HG03097 (cell line): ENCODE results near the gene DIPK1A.

Source experiments
- ATAC-seq: cut with Tn5 transposase; IDR thresholded peaks from one replicate; pipeline ENCODE4 v1.9.1; 2021; ENCODE audit not compliant: unreplicated experiment, low FRiP score

Gene DIPK1A

GRCh38 chr1:92961131-92961895 is at the start of gene DIPK1A:
Gene DIPK1A (minus strand): TSS chr1:92961462. CDS start chr1:92961429, 33 bp downstream.
- peak; percentile 47 for ATAC-seq

DNA sequence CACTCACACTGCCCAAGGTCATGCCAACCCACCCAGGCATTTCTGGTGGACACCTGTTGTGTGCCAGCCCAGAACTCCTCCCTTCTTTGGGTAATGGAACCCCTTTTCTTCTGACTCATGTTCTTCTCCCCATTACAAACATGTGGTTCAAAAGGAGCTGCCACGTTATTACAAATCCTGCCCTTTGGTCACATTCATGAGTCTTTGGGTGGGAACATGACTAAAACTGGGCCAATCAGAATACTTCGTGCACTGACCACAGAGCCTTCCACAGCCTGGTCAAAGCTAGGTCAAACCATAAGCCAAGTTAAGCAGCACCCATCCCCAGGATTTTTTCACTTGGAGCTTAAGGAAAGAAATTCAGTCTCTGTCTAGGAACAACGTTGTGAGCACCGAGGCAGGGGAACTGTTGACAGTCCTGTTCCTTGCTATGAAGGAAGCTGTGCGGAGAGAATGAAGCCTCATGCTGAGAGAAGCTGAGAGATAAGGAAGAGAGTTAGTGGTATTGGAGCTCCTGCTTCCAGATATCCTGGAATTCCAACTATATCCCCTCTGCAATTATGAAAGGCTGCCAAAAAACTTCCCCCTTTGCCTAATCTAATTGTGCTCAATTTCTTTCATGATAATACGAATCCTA is 46.8 kb upstream of the DIPK1A start:
- ATAC-seq, result no peak

DNA sequence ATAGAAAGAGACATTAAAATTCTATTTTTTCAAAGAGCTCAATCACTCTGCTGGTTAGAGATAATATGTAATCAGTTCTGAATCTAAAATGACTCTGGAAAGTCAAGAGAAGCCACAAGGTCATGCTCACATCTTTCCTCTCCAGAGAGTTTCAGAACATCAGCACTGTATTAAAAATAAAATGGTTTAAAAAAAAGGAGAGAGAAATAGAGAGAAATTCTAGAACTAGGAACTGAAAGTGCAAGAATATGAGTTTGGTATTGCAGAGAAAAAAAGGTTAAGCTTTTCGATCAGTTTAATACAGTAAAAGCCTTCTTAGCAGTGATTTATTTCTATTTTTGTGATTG is 44.0 kb upstream of the DIPK1A start:
- ATAC-seq, result no peak

GRCh38 chr1:93004566-93005251 is 43.4 kb upstream of the DIPK1A start:
- no peak for ATAC-seq

DNA sequence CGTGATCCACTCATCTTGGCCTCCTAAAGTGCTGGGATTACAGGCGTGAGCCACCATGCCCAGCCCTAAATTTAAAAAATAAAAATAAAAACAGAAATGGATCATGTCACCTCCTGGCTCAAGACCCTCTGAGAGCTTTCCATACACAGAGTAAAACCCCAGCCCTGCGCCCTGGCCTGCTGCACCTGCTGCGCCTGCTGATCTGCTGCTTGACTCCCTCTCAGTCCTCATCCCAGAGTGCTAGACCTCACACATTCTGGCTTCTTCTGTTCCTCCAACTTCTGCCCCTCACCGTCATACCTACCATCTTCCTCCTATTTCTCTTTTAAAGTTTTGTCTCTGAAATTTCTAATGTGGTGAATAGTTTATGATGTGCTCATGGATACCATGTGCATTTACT is 42.7 kb upstream of the DIPK1A start:
- no peak for ATAC-seq

- ATAC-seq, result no peak
Observed at GRCh38 chr1:93002781-93003180, 41.5 kb upstream of the DIPK1A start.

- no peak for ATAC-seq
Observed at GRCh38 chr1:93001893-93002292, 40.6 kb upstream of the DIPK1A start.

- ATAC-seq, result no peak
Observed at GRCh38 chr1:93000751-93001175, 39.5 kb upstream of the DIPK1A start.

- ATAC-seq, result no peak
Observed at GRCh38 chr1:93000291-93000690, 39.0 kb upstream of the DIPK1A start.

GRCh38 chr1:92998821-92999220 is 37.6 kb upstream of the DIPK1A start:
- ATAC-seq, result no peak

GRCh38 chr1:92995441-92996430 is 34.5 kb upstream of the DIPK1A start:
- ATAC-seq, result no peak

DNA sequence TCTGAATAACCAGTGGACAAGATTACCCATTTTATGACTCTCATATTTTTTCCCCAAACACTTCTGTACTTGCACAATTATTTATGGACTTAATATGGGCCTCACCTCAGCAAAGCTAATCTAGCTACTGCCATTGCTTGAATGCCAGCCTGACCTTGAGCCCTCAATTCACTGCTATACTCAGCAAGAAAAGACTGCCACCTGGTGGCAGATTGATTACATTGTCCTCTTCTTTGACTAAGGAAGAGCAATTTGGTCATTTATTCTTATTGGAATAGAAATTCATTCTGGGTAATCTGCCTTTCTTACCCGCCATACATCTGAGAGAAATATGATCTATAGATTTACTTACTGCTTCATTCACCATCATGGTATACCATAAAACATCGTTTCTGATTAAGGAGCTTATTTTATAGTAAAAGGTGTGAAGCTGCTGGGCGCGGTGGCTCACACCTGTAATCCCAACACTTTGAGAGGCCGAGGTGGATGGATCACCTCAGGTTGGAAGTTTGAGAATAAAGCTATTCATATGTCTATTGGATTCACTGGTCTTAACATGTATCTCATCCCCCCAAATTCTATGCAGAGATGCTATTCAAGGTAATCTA is 32.9 kb upstream of the DIPK1A start:
- ATAC-seq, result no peak

- no peak for ATAC-seq
Observed at GRCh38 chr1:92993581-92993980, 32.3 kb upstream of the DIPK1A start.

- ATAC-seq, result no peak
Observed at GRCh38 chr1:92992877-92993276, 31.6 kb upstream of the DIPK1A start.

GRCh38 chr1:92992054-92992453 is 30.8 kb upstream of the DIPK1A start:
- ATAC-seq, result no peak

DNA sequence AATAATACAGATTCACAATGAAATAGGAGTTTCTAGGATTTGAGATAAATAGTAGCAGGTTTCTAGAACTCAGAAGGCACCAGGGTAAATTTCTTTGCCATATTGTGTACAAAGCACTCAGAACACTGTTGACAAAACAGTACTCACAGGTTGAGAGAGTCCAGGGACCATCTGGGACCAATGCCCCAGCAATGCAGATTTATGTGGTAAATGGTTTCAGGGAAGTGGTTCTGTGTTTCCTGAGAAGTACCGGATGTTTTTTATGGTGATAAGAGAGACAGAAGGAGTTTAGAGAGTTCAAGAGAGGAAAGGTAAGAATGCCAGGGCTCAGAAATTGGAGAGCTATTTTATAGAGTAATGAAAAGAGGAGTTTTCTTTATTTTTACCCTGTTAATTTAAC is 29.6 kb upstream of the DIPK1A start:
- no peak for ATAC-seq

DNA sequence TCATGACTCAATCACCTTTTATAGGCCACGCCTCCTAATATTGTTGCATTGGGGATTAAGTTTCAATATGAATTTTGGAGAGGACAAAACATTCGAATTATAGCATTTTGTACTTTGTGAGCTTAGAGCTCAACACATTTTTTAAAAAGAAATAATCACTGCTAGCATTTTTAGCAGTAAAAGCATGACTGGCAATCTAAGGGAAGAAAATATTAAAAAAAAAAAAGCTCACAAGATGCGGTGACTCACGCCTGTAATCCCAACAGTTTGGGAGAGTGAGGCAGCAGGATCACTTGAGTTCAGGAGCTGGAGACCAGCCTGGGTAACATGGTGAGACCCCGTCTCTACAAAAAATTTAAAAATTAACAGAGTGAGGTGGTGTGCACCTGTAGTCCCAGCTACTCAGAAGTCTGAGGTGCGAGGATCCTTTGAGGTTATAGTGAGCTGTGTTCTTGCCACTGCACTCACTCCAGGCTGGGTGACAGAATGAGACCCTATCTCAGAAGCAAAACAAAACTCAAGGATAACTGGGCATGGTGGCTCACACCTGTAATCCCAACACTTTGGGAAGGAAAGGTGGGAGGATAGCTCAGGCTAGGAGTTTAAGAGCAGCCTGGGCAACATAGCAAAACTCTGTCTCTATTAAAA is 28.8 kb upstream of the DIPK1A start:
- ATAC-seq, result no peak

- no peak for ATAC-seq
Observed at GRCh38 chr1:92989253-92989652, 28.0 kb upstream of the DIPK1A start.

DNA sequence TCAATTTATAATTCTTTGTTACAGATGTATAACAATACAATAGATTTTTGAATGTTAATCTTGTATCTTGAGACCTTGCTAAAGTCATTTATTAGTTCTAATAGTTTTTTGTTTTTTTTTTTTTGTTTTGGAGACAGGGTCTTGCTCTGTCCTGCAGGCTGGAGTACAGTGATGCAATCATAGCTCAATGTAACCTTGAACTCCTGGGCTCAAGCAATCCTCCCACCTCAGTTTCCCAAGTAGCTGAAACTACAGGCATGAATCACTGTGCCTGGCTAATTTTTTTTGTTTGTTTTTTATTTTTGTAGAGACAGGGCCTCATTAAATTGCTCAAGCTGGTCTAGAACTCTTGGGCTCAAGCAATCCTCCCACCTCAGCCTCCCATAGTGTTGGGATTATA is 26.2 kb upstream of the DIPK1A start:
- no peak for ATAC-seq

- ATAC-seq, result no peak
Observed at GRCh38 chr1:92985101-92985500, 23.8 kb upstream of the DIPK1A start.
